Left colon (tissue), 2 donors: Measurements from ENCODE around the gene BCL2L11. TPM values are rescaled to one million over a fixed set of nuclear protein-coding genes. Genes with fewer than 3 reads are reported as not detected.

Experiments used
- ATAC-seq: fragments of 200-7000 bp; cut with Tn5 transposase; one replicate; pipeline ENCODE4 v1.9.1; 2020; ENCODE audit warnings: mild to moderate bottlenecking, moderate library complexity
- DNase-seq, 2 donors: peaks; one replicate each; pipeline ENCODE4 v3.0.0-alpha.2; 2020
- intact Hi-C, 2 donors: fragments of 100-400 bp; cut with DNase I in 1 of 2; cut with micrococcal nuclease in 1 of 2; formaldehyde crosslinking; loops; one replicate each; pipeline versions ENCODE4 v1.11.2 to v1.14.0; 2022; cut with DNase I, micrococcal nuclease
- total RNA-seq, 2 donors: library from RNA; stranded (reverse); fragmentation: NEBNext Ultra II Directional; extraction: Animal tissue kit (Norgen Biotek cat#: 25700); gene quantifications; one replicate each; pipeline ENCODE4 v1.2.1, GENCODE V29; 2021
- donor health status: DM: no; HTN: no; CAD: no.
- donor health status: DM: yes; HTN: yes; CAD: no.

The BCL2L11 gene
- total RNA-seq, 2 donors from 2014 or later = 21.2 to 38.6 TPM

DNA sequence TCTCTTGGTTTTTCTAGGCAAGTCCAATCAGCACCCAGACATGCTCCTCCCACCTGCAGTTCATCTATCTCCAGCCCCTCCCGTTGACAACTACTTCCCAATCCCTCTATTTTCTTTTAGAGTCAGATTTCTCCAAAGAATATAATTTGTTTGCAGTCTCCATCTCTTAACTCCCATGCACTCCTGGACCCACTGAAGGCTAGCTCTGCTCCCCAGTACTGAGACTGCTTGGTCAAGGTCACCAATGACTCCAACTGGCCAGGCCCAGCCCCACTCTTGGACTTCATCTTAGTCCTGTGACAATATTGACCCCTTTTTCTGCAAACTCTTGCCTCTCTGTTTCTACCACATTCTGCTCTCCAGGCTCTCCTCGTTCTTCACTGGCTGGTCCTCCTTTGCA is 62.0 kb downstream of the BCL2L11 start:
- DNase-seq = no peak
- intact Hi-C loops = no loop called here
- no peak for ATAC-seq

DNA sequence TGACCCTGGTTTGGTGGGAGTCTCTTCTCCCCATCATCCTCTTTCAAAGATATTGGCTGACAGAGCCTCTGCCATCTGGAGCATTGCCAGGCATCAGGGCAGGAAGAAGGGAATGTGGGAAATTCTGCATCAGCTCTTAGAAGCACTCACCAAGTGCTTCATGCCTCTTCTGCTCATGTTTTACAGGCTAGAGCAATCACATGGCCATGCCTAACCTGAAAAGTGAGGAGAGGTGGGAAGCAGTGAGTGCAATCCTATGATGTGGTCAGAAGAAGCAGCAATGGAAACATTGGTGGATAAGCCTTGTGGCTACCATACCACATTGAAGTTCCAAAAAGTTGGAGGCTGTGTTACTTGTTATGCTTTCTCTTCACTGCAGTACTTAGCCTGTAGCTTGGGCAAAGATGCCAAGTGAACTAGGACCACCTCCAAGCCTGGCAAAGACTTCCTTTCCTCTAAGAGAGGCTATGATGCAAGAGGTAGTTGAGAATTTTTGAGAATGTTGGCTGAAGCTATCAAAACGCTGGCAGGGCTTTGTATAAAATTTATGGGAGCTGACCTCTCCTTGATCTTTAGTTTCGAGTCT is 64.1 kb downstream of the BCL2L11 start:
- intact Hi-C loops = no loop called here
- DNase-seq (no peak), ATAC-seq (no peak)

GRCh38 chr2:111185361-111186022 is 64.8 kb downstream of the BCL2L11 start:
- ATAC-seq = peak; percentile 90
- DNase-seq = peak; percentile 79 to 91
- intact Hi-C loops = no loop called here

GRCh38 chr2:111186121-111186715 is 65.5 kb downstream of the BCL2L11 start:
- DNase-seq = peak in 1 of 2 donors; percentile 40
- peak; percentile 27 for ATAC-seq
- intact Hi-C loops = no loop called here

GRCh38 chr2:111186933-111187332 is 66.2 kb downstream of the BCL2L11 start:
- DNase-seq = no peak
- intact Hi-C loops = no loop called here
- ATAC-seq = no peak

DNA sequence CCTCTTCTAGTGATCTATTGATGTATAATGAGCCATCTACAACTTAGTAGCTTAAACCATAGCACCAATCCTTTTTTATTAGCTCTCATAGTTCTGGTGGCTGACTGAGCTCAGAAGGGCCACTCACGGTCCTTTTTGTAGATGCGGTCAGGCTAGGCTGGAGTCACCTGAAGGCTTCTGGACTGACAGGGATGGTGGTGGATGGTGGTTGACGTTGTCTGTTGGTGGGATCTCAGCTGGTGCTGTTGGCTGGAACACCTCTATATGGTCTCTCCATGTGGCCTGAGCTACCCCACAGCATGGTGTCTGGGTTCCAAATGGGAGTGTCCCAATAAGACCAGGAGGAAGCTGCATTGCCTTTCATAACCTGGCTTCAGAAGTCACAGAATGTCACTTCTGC is 68.0 kb downstream of the BCL2L11 start:
- DNase-seq (no peak), ATAC-seq (no peak)
- intact Hi-C loops = no loop called here

GRCh38 chr2:111189106-111189505 is 68.4 kb downstream of the BCL2L11 start:
- no peak for DNase-seq
- intact Hi-C loops = no loop called here
- no peak for ATAC-seq

- intact Hi-C loops = no loop called here
- ATAC-seq (no peak), DNase-seq (no peak)
Measured at GRCh38 chr2:111190816-111191540, 70.3 kb downstream of the BCL2L11 start.

DNA sequence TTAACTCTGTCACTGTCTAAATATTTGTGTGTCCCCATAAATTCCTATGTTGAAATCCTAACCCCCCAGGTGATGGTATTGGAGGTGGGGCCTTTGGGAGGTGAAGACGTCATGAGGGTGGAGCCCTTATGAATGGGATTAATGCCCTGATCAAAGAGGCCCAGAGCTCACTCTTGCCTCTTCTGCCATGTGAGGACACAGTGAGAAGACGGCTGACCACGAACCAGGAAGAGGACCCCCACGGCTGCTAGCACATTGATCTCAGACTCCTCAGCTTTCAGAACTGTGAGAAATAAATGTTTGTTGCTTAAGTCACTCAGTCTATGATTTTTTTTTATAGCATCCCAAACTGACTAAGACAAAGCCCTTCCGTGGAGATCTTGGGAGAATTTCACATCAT is 71.2 kb downstream of the BCL2L11 start:
- ATAC-seq (no peak), DNase-seq (no peak)
- intact Hi-C loops = no loop called here

- intact Hi-C loops = no loop called here
- no peak for DNase-seq
- no peak for ATAC-seq
Measured at GRCh38 chr2:111192776-111193368, 72.2 kb downstream of the BCL2L11 start.

GRCh38 chr2:111194835-111195621 is 74.3 kb downstream of the BCL2L11 start:
- ATAC-seq (peak; percentile 97), DNase-seq (peak in 1 of 2 donors; percentile 43)
- intact Hi-C loops = no loop called here

DNA sequence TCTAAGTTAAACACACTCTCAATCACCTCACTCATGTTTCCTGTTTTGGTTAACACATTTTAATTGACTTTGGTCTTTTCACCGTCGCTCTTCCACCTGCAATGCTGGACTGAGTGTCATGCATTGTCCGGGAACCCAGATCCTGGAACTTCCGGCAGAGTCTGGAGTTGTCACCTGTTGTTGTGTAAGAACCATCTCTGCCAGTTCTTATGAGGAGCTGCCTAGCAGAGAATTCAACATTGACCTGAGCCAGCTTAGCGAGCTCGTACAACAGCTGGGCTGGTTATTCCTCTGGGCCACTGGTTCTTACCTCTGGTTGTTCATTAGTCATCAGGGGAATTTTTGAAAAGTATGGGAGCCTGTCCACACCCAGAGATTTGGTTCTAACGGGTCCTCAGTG is 75.7 kb downstream of the BCL2L11 start:
- intact Hi-C loops = no loop called here
- no peak for DNase-seq
- ATAC-seq = no peak

DNA sequence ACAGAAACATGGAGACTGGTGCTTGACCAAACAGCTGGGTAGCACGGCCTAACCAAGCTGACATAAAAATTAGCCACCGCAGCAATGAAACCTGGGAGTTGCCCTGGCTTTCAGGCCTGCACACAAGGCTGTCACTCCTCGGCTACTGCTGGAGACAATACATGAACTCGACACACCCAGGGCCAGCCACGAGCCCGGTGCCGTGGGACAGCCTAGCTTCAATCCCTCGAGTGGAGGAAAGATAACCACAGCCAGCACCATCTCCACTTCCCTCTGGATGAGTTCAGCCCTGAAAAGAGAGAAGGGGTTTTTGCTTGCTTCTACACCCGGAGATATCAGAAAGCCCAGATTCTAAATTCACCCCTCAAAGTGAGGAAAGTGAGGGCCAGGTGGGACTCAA is 78.0 kb downstream of the BCL2L11 start:
- intact Hi-C loops = no loop called here
- no peak for DNase-seq
- no peak for ATAC-seq

DNA sequence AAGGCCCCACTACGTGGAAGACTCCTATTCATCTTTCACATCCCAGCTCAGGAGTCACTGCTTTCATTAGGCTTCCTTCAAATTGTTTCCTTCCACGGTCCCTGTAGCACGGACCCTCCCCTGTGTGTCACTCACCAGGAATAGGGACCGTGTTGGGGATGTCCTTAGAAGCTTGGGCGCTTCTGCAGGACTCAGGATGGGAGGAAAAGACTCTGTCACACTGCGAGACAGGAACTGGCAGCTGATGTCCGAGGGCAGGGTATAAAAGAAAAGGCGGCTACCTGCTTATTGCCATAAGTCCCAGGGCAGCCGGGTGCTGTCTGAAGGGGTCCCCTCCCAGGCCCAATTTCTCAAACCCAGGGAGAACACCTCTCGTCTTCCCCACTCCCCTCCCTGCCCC is 79.1 kb downstream of the BCL2L11 start:
- DNase-seq (no peak), ATAC-seq (no peak)
- intact Hi-C loops = no loop called here

DNA sequence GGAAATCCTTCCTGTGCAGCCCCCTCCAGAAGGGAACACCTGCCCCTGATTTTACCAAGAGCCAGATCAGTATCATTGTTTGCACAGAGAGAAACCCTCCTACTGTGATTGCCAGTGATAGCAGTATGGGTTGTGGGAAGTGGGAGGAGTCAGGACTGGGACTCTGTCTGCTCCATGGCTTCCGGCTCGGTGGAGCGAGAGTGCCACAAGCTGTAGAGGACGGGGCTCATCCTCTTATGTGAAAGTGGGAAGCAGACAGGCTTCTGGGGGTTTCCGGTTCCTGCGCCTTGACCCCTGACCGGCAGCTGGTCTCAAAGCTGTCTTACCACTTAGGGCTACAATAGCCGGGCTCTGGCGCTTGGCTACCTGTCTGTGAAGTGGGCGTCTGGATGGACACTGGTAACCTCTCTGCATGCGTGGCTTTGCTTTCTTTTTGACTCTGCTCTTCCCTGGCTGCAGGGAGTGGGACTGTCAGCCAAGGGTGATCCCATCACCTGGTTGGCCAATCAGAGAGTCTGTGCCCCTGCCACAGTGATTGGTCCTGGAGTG is 79.7 kb downstream of the BCL2L11 start:
- DNase-seq (no peak), ATAC-seq (no peak)
- intact Hi-C loops = no loop called here

- DNase-seq = no peak
- intact Hi-C loops = no loop called here
- ATAC-seq = no peak
Measured at GRCh38 chr2:111201214-111201613, 80.5 kb downstream of the BCL2L11 start.

GRCh38 chr2:111202266-111203040 is 81.7 kb downstream of the BCL2L11 start:
- DNase-seq (no peak), ATAC-seq (no peak)
- intact Hi-C loops = no loop called here

DNA sequence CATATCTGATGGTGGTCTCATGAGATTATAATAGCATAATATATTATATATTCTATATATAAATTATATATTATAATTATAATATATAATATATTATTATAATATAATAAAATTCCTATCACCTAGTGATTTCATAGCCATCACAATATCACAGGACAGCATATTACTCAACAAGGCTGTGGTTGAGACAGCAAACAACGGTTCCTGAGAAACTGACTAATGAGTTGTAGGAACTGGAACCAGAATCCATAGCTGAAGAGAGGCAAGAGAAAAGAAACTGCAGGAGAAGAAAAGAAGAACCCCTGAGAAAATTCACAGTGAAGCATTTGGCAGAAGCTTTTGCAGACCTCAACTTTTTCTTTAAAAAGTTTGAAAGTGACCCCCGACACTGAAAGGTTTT is 84.0 kb downstream of the BCL2L11 start:
- DNase-seq = no peak
- intact Hi-C loops = no loop called here
- no peak for ATAC-seq
